Forelimb muscle (tissue), 1 donor: Measurements from ENCODE around the gene TLE7. TPM values are rescaled to one million over a fixed set of nuclear protein-coding genes. Genes with fewer than 3 reads are reported as not detected.
A peak's percentile ranks its signal among the peaks of the same experiment; 100 is the strongest.

Experiments used
- DNase-seq: peaks from one replicate; pipeline ENCODE4 v3.0.0-alpha.2; 2013; ENCODE audit warnings: low read depth
- polyA plus RNA-seq: library from polyadenylated mRNA; unstranded; fragments of 120-200 nt; gene quantifications from one replicate; pipeline ENCODE4 v1.2.1, GENCODE V29; 2013; ENCODE audit not compliant: insufficient read length

TLE7 gene
- polyA plus RNA-seq: not detected

DNA sequence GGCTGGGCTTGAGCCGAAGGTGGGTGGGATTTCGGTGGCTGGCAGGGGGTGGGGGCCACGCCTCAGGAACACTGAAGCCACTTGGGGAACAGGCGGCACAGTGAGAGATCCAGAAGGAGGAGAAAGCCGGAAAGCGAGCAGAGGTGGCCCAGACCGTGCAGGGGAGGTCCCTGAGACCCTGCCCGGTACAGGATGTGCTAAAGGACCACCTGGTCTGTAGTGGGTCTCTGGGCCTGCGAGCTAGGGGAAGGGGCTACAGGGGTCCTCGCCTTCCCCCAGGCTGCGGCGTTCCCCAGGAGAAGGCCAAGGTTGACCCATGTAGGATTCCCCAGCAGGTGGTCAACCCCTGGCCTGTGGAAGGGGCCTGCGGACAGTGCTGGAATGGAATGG lies at the start of gene TLE7:
TSS of gene TLE7 (minus strand) at position 4 of the 390 bp plus-strand sequence. CDS start 8,730 bp downstream, outside the sequence.
- DNase-seq: no peak

DNA sequence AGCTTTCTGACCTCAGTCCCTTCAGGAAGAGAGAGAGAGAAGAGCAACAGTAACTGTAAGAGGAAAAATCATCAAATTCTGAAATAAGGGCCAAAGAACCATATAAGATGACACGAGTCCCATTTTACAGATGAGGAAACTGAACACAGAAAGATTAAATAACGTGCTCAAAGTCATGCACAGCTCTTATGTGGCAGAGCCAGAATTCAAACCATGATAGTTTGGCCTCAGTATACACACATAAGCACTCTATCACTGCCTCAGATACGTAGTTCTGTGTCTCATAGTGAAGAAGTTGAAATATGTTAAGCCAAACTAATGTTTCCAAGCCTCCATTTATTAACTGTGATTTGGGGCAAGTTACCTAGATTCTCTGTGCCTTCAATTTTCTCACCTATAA lies 49.2 kb upstream of the TLE7 start:
- DNase-seq: no peak

DNA sequence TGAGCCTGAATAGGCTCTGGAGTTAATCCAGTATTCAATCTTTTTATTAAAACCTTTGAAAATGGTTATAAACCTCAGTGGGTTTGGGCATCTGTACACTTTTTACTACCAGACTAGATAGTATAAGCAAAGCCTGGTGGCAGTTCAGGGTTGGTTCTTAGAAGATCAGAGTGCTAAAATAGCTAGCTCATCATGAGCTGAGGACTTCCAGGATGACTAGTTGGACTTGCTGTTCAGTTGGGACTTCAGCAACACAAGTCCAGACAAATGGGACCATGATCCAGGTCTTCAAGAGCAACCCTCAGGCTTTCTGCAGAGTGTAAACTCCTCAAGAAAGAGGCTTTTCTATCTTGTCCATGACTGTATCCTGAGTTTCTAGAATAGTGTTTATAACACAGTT lies 48.5 kb upstream of the TLE7 start:
- DNase-seq: no peak

DNA sequence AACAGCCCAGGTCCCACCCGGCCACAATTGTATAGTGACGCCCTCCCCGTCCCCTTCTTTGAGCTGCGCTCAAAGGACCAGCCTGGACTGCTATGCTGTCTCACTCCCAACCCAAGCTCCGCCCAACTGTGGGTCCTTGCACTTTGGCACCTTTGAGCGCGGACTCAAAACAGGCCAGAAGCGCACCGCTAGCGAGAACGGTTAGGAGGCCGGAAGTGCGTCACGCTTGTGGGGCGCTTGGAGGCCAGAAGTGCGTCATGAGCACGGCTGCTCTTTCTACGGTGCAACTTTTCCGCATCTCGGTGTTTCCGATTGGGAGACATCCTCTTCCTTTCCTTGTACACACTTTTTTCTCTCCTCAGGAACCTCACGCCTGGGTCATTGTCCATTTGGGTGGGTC lies 47.3 kb upstream of the TLE7 start, which contains the start of gene ZNF19:
TSS of gene ZNF19 (minus strand) at position 203 of the 400 bp plus-strand sequence. CDS start 7,210 bp downstream, outside the sequence.
- DNase-seq: no peak

DNA sequence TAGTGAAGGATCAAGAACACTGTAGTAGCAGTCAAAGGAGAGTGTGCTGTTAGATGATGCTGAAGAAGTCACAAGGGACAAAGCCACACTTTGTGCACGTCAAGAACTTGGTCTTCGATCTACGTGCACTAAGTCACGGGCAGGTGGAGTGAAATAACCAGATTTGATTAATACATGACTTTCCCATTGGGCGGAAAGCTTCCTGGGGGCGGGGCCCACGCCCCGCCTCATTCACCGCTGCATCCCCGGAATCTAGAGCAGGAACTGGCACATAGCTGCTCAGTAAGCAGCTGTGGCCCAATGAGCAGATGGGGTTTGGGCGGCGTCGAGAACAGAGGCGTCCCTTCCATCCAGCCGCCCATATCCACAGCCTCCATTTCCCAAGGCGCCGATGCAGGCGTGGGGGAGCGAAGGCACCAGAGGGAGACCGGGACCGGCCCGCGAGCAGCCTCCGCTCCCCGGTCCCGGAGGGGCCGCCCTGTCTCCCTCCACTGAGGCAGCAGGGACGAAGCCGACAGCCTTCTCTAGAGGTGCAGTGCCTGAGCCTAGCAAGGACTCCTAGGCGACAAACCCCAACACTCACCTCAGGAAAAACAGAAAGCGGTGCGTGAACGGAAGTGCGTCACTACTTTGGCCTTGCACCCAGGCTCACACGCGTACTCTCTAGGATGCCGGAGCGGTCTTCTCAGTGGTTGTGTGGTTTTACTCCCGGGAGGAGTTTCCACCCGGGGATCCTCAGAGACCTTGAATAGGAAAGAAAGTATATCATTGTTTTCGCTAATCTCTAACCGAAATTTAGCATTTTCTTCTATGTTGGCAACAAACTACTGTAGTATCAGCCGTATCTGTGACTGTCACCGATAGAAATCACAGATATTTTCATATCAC lies 42.4 kb upstream of the TLE7 start:
- DNase-seq: peak; percentile 87

- no peak for DNase-seq
These were observed 40.7 kb upstream of the TLE7 start for GRCh38 chr16:71482569-71482968.

GRCh38 chr16:71480956-71481355 lies 39.1 kb upstream of the TLE7 start:
- DNase-seq: no peak

GRCh38 chr16:71479420-71479819 lies 37.6 kb upstream of the TLE7 start:
- DNase-seq: no peak

- DNase-seq: no peak
These were observed 34.7 kb upstream of the TLE7 start for GRCh38 chr16:71476457-71477124.

GRCh38 chr16:71474864-71475263 lies 33.0 kb upstream of the TLE7 start:
- DNase-seq: no peak

DNA sequence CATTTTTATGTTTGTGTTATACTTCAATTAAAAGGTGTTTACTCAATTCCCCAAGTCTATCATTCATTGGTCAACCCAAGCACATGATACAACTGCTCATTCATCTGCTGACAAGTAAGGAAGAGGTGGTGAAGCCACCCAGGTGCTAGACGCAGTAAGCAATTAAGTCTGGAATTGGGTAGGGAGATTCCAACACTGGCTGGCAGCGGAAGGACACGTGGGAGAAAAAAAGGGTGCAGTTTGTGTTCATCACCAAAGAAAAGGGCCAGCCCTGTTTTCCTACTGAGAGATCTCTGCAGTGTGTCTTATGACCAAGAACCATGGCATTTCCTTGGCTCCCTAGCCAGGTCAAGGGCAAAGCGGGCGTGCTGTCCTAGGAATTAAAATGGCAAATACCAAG lies 32.0 kb upstream of the TLE7 start:
- no peak for DNase-seq

DNA sequence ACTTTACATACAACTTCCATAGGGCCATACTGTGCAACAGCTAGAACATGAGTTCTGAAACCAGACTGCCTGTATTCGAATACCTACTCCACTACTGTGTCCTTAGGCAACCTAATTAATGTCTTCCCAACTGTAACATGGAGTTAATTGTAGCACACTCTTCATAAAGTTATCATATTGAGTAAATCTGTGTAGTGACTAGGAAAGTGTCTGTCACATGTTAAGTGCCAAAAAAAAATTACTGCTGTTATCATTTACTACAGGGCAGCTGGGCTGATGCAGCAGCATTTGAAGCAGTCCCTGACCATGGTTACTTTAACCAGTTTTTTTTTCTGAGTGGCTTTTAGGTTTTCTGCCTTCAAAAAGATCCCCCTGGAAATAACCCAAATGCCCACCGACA lies 31.1 kb upstream of the TLE7 start:
- no peak for DNase-seq

- no peak for DNase-seq
These were observed 30.2 kb upstream of the TLE7 start for GRCh38 chr16:71472051-71472450.

- DNase-seq: no peak
These were observed 26.0 kb upstream of the TLE7 start for GRCh38 chr16:71467810-71468209.

DNA sequence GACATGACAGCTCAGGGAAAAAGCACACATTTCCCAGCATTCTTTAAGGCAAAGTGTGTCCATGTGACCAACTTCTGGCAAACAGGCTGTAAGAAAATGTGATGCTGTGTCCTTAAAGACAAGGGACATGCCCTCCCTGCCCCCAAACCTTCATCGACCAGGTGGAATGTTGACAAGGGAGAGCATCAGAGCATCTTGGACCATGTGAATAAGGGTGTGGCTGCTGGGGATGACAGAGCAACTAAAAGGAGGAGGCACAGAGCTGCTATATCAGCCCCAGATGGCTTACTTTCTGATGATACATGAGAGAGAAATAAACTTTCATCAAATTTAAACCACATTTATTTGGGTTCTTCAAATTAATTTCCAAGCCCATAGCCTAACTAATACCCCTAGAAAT lies 22.4 kb upstream of the TLE7 start:
- no peak for DNase-seq

DNA sequence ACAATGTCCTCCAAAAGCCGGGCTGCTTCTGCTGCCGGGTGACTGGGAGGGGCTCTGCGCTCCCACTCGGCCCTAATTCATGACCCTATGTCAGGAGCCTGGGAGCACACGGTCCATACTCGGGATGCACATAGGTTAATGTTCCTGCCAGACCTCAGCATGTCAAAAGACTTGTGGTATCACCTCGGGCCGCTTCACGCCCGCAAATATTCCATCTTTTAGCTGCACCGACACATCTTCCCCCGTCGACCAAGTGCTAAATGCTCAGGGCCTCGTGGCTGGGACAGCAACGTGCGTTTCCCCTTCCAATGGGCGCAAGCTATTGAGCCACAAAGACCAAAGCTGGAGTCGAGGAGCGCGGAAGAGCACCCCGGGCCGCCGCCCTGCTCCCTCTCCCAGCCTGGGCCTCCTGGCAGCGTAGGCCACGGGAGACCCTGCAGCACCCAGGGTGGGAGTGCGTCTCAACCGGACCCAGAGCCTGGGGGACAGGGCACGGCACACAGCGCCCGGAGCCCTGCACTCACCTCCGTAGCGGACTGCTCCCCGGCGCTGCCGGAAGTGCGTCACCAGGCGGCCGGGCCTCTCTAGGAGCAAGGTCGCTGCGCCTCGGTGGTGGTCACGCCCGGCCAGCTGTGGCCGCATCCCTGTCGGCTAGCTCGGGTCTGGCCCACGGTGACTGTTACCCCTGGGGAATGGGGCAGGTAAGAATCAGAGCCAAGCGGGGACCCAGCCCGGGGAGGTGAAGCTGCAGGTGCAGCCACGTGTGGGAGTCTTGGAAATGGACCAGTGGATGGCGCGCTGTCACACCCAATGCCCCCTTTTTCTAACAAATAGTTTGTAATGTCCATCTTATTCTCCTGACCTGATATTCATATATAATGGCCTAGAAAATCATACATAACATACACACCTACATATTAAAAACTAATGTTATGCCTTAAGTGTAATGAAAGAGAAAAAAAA lies 20.1 kb upstream of the TLE7 start, which contains the start of gene ZNF23:
TSS of gene ZNF23 (minus strand) at position 562 of the 963 bp plus-strand sequence. CDS start 5,451 bp downstream, outside the sequence.
- DNase-seq: peak; percentile 44

DNA sequence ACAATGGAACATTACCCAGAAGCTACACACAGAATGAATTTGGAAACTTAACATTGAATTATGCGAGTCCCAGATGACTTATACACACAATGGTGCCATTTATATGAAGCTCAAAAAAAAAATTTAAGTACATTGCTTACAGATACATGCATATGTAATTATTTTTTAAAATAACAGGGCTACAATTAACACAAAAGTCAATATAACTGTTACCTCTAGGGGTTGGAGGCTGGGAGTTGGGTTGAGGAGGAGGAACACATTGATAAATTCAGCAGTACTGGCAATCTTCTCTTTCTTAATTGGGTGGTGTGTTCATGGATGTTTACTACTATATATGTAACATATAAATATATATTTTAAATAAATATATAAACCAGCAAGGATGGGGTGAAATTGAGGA lies 19.1 kb upstream of the TLE7 start:
- DNase-seq: no peak

DNA sequence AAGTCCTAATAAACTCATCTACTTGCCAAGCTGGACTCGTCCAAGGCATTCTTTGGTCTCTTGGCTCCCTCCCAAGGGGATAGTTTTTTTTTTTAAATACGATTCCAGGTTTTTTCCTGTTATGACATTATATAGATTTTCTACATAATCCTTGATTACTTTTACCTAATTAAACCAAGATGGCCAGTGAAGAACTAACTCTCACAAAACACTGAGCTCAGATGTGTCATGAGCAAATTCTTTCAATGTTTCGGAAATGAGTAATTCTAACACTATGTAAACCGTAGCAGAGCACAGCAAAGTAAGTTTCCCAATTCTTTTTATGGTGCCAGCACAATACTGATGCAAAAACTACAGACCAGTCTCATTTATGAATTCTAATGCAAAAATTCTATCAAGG lies 18.4 kb upstream of the TLE7 start:
- DNase-seq: no peak

- DNase-seq: no peak
These were observed 17.7 kb upstream of the TLE7 start for GRCh38 chr16:71459510-71459909.

- no peak for DNase-seq
These were observed 14.9 kb upstream of the TLE7 start for GRCh38 chr16:71456801-71457200.

DNA sequence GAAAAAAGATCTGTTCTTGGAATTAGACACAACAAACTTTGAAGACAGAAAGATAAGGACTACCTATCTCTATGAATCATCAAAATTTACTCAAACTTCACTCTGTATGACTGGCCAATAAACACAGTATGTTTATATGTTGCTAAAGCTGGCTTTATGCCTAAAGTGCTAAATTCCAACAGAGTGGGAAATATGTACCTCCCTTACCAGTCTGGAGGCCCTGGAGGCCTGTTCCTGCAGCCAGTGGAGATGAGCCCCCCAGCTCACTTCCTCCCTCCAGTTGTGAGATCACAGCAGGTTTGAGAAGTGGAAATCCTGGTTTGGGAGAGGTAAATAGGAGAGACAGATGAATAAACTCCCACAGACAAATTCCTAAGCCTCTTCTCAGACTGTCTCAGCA lies 11.2 kb upstream of the TLE7 start:
- no peak for DNase-seq

DNA sequence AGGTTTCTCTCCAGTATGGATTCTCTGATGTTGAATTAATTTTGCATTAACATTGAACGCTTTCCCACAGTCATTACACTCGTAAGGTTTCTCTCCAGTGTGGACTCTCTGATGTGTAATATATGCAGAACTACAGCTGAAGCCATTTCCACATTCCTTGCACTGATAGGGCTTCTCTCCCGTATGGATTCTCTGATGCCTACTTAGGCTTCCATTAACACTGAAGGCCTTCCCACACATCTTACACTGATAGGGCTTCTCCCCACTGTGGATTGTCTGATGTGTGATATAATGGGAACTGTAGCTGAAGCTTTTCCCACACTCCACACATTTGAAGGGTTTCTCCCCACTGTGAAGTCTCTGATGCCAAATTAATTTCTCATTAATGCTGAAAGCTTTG lies 7.2 kb upstream of the TLE7 start:
- DNase-seq: no peak
